GM12878 (cell line): Measurements from ENCODE around the gene TTC17. TPM values are rescaled to one million over a fixed set of nuclear protein-coding genes. Genes with fewer than 3 reads are reported as not detected.

ENCODE experiments used
- BCL11A ChIP-seq: IDR thresholded peaks from 2 replicates; pipeline ENCODE4 v1.6.1; 2011; ENCODE audit warnings: low read depth, low read length
- BCL3 ChIP-seq: IDR thresholded peaks from 2 replicates; pipeline ENCODE4 v1.6.1; 2011; ENCODE audit warnings: borderline replicate concordance, low read depth, mild to moderate bottlenecking, moderate library complexity, low read length; ENCODE audit not compliant: insufficient read depth, poor library complexity, severe bottlenecking
- BHLHE40 ChIP-seq, 2 experiments: fragments of 450-650 bp in 1 of 2; IDR thresholded peaks; 2 replicates each; pipeline ENCODE4 v1.6.1; 2011 to 2017; ENCODE audit warnings: low read depth in 2 of 2, borderline replicate concordance in 1 of 2, improper control_type of control experiment in 1 of 2, low read length in 1 of 2, mild to moderate bottlenecking in 1 of 2
- BRCA1 ChIP-seq: IDR thresholded peaks from 2 replicates; pipeline ENCODE4 v1.6.1; 2011; ENCODE audit warnings: low read depth, low read length, improper control_type of control experiment
- CHD2 ChIP-seq: IDR thresholded peaks from 2 replicates; pipeline ENCODE4 v1.6.1; 2011; ENCODE audit warnings: low read depth, low read length, improper control_type of control experiment, borderline replicate concordance
- CHD4 ChIP-seq: fragments of 200-600 bp; sonication (generic); IDR thresholded peaks from 2 replicates; pipeline ENCODE4 v1.6.1; 2016; ENCODE audit warnings: mild to moderate bottlenecking
- CTCF ChIP-seq, 3 experiments: IDR thresholded peaks in 2 of 3; conservative IDR thresholded peaks in 1 of 3; 2 replicates each; pipeline ENCODE4 v1.5.1; 2011; ENCODE audit warnings: low read depth in 3 of 3, low read length in 3 of 3, mild to moderate bottlenecking in 3 of 3, control low read depth in 2 of 3, moderate library complexity in 2 of 3, inconsistent platforms in 1 of 3, mixed read lengths in 1 of 3; ENCODE audit not compliant: control insufficient read depth in 2 of 3, insufficient read depth in 1 of 3; ENCODE audit errors: extremely low read depth in 1 of 3
- ETV6 ChIP-seq, 2 experiments: fragments of 450-650 bp in 1 of 2; IDR thresholded peaks in 1 of 2; conservative IDR thresholded peaks in 1 of 2; 2 replicates each; pipeline ENCODE4 v1.6.1; 2014; ENCODE audit warnings: antibody characterized with exemption in 1 of 2, borderline replicate concordance in 1 of 2, low read depth in 1 of 2, mild to moderate bottlenecking in 1 of 2, moderate library complexity in 1 of 2
- FOXM1 ChIP-seq: IDR thresholded peaks from 2 replicates; pipeline ENCODE4 v1.6.1; 2012; ENCODE audit warnings: low read depth, mild to moderate bottlenecking, inconsistent platforms, low read length, moderate library complexity
- HDAC2 ChIP-seq: fragments of 200-600 bp; sonication (generic); IDR thresholded peaks from 2 replicates; pipeline ENCODE4 v1.6.1; 2017
- HDAC6 ChIP-seq: fragments of 200-600 bp; sonication (generic); IDR thresholded peaks from one replicate; pipeline ENCODE4 v1.8.0; 2017; ENCODE audit warnings: antibody characterized with exemption; ENCODE audit not compliant: unreplicated experiment
- HSF1 ChIP-seq: fragments of 150-350 bp; IDR thresholded peaks from 2 replicates; pipeline ENCODE4 v1.6.1; 2014; ENCODE audit warnings: mild to moderate bottlenecking, low read depth, low read length
- IRF5 ChIP-seq: fragments of 450-650 bp; IDR thresholded peaks from 2 replicates; pipeline ENCODE4 v1.6.1; 2017; ENCODE audit warnings: borderline replicate concordance
- MYC ChIP-seq: IDR thresholded peaks from 2 replicates; pipeline ENCODE4 v1.6.1; 2011; ENCODE audit warnings: mild to moderate bottlenecking, low read length, moderate library complexity, inconsistent platforms; ENCODE audit not compliant: insufficient read depth, insufficient replicate concordance, insufficient read length, severe bottlenecking
- NBN ChIP-seq: fragments of 450-650 bp; IDR thresholded peaks from 2 replicates; pipeline ENCODE4 v1.6.1; 2016
- RB1 ChIP-seq: fragments of 450-650 bp; formaldehyde crosslinking; IDR thresholded peaks from 2 replicates; pipeline ENCODE4 v1.6.1; 2017; ENCODE audit warnings: mild to moderate bottlenecking, borderline replicate concordance
- RBBP5 ChIP-seq: fragments of 200-600 bp; sonication (generic); conservative IDR thresholded peaks from 2 replicates; pipeline ENCODE4 v1.6.1; 2016
- SMAD1 ChIP-seq: fragments of 450-650 bp; IDR thresholded peaks from 2 replicates; pipeline ENCODE4 v1.6.1; 2018; ENCODE audit warnings: mild to moderate bottlenecking, low read depth; ENCODE audit not compliant: partially characterized antibody
- SMAD5 ChIP-seq: IDR thresholded peaks from 2 replicates; pipeline ENCODE4 v1.6.1; 2016; ENCODE audit warnings: antibody characterized with exemption, low read depth
- ZBTB4 ChIP-seq: fragments of 450-650 bp; formaldehyde crosslinking; IDR thresholded peaks from 2 replicates; pipeline ENCODE4 v1.4.0; 2022; ENCODE audit warnings: mild to moderate bottlenecking, moderate library complexity
- polyA plus RNA-seq, 11 experiments: library from polyadenylated mRNA; depleted of rRNA in 4 of 11; unstranded in 6 of 11; stranded (reverse) in 5 of 11; fragments of >200 nt; fragmentation: Nextera tagmentation in 4 of 11; fragmentation: Illumina TruSeq in 1 of 11; extraction: Ambion mirVana in 4 of 11; extraction: Trizol in 1 of 11; gene quantifications; 1 replicate in 1 of 11; 2 replicates in 10 of 11; pipeline versions ENCODE4 v1.2.1 to v1.2.3, GENCODE V29; 2011 to 2016; ENCODE audit warnings: inconsistent platforms in 2 of 11, missing spikeins in 2 of 11, low read depth in 1 of 11
- total RNA-seq, 4 experiments: library from RNA; depleted of rRNA in 3 of 4; stranded (reverse); fragments of >200 nt in 3 of 4; fragmentation: Illumina TruSeq in 1 of 4; extraction: Trizol in 1 of 4; gene quantifications; 2 replicates each; pipeline versions ENCODE4 v1.2.1 to v1.2.3, GENCODE V29; 2013 to 2021

The TTC17 gene
- total and polyA plus RNA-seq, 10 of the 15 experiments (the other 5 are each of a cell fraction or from before 2014, with no cell fraction given), result 15.9 to 116 (median 41.5) TPM

- TF ChIP-seq BCL3 (no peak), HSF1 (no peak), ZBTB4 (CRISPR knock-in tag) (no peak), IRF5 (no peak), CHD2 (peak; percentile 61; the same call in 1 of the 2 replicates), RBBP5 (peak; percentile 67; the same call in 1 of the 2 replicates), SMAD5 (peak; percentile 81), BRCA1 (no peak), BHLHE40 (IDR thresholded peaks at IDR 0.05; ENCODE audit: borderline replicate concordance in 1 of 2, low read depth in 2 of 2, low read length in 1 of 2) (peak in 1 of 2 experiments; percentile 84; a peak in 2 of 4 replicates), RB1 (no peak; the same call in 1 of the 2 replicates), BCL11A (no peak), CHD4 (no peak), HDAC6 (no peak), HDAC2 (no peak), FOXM1 (no peak), SMAD1 (no peak), NBN (peak; percentile 64; the same call in 1 of the 2 replicates), MYC (no peak), ETV6 (conservative IDR thresholded peaks at IDR 0.05 in 1 of 2, IDR thresholded peaks at IDR 0.05 in 1 of 2; ENCODE audit: borderline replicate concordance in 1 of 2, low read depth in 1 of 2) (no peak), CTCF (IDR thresholded peaks at IDR 0.05 in 2 of 3, conservative IDR thresholded peaks at IDR 0.05 in 1 of 3; ENCODE audit: control insufficient read depth in 2 of 3, extremely low read depth in 1 of 3, insufficient read depth in 1 of 3, low read depth in 3 of 3, low read length in 3 of 3) (no peak)
These were observed at the start of gene TTC17 (continued) for GRCh38 chr11:43358801-43359421.
